GM19467 (cell line): ENCODE data around the gene TCF25.
"Not testable (repeated sequence)": the region's sequence is repeated elsewhere in the genome, so short reads cannot be mapped to it uniquely, and the experiment has no call there.

Experiments
- ATAC-seq: cut with Tn5 transposase; IDR thresholded peaks from one replicate; pipeline ENCODE4 v1.9.1; 2021; ENCODE audit warnings: mild to moderate bottlenecking, moderate library complexity; ENCODE audit not compliant: unreplicated experiment

Gene TCF25

DNA sequence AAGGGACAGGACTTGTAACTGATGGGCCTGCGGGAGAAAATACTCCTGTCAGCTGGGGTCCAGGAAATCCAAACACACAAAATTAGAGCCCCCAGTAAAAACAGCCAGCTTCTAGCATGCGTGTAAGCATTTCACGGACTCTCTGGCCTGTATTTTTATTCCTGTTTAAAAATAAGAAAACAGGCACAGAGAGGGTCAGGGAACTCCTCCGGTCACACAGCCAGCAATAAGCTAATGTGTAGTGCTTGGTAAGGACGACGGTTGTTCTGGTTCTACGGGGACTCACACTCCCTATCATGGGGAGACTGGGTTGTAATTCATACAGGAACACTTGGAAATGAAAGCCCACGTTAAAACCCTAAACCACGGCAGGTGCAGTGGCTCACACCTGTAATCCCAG lies 1.5 kb upstream of the TCF25 start:
- no peak for ATAC-seq

DNA sequence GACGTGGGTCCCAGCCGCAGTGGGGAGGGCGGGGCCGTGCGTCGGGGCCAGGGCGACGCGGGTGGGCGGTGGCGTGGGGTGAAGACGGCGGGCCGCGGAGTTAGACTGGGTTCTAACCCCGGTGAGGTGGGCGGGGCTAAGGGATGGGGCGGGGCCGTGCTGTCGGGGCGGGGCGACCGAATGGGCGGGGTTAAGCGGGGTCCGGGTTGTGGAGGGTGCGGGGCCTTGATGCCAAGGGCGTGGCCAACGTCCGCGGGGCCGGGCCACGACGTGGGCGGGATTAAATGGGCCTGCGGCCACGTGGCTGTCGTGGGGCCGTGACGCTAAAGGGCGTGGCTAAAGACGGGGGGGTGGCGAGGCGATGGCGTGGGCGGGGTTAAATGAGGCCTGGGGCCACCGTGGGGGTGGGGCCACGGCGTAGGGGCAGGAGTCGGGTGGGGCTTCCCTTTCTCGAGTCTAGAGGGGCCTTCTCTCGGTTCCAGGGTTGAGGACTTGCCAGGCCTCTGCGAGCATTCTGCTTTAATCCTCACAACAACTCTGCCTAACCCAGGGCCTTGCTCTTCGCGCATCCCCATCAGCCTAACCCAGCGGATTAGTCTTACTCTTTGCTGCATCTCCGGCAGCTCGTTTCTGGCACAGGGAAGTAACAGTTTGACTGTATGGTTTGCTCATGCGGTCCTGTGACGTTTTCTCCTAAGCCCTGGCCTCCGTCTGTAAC lies 739 bp downstream of the TCF25 start:
- peak; percentile 57 for ATAC-seq

- ATAC-seq, result not testable (repeated sequence)
Observed at GRCh38 chr16:89879123-89879522, 5.7 kb downstream of the TCF25 start.

DNA sequence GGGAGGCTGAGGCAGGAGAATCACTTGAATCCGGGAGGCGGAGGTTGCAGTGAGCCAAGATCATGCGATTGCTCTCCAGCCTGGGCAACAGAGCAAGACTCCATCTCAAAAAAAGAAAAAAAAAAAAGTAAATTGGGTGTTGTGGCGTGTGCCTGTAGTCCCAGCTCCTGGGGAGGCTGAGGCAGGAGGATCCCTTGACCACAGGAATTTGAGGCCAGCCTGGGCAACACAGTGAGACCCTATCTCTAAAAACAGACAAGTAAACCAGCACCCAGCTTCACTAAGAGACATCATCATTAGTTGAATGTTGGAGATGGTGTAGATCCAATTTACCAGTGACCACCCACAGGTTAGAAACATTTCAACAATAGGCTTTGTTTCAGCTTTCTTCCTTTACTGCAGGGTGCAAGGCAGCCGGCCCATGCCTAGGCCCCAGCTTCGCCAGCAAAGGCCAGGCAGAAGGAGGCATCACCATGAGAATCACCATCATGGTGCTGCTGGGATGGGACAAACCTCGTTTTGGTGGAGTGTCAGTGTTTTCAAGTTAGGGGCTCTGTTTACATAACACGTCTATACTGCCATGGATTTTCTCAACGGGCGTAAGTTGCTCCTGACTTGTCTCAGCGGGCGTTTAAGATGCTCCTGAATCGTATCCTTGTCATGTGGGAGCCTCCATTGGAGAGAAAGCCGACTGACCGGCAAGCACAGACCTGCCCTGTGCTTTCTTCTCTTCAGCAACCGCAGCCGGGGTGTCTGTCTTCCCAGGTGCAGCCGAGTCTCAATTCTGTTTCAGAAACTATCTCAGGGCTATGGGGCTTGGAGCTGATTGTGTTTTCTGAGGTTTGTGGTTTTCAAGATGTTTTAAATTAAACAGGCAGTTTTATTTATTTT lies 7.3 kb downstream of the TCF25 start:
- ATAC-seq, result no peak

GRCh38 chr16:89881368-89881730 lies 8.0 kb downstream of the TCF25 start:
- no peak for ATAC-seq

DNA sequence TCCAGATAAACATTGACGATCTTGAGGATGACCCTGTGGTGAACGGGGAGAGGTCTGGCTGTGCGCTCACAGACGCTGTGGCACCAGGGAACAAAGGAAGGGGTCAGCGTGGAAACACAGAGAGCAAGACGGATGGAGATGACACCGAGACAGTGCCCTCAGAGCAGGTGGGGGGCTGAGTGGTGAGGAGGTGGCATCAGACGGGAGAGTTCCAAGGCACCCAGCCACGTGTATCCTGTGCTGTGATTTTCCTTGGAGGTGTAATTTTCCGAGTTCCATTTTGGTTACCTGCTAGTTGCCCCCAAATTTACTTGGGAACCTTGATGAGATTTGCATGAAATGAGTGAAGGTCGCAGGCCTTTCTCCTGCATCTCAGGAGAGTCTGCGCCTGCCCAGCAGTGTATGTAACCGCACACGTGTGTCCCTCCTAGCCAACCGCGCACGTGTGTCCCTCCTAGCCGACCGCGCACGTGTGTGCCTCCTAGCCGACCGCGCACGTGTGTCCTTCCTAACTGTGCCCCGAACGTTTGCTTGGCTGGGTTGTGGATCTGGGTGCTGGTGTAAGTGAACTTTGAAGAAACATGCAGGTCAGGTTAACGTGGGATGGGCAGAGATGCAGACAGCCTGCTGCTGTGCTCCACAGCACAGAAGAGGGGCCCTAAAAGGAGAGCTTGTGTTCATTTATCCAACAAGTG lies 10.1 kb downstream of the TCF25 start:
- no peak for ATAC-seq

GRCh38 chr16:89884041-89884421 lies 10.6 kb downstream of the TCF25 start:
- ATAC-seq, result no peak

DNA sequence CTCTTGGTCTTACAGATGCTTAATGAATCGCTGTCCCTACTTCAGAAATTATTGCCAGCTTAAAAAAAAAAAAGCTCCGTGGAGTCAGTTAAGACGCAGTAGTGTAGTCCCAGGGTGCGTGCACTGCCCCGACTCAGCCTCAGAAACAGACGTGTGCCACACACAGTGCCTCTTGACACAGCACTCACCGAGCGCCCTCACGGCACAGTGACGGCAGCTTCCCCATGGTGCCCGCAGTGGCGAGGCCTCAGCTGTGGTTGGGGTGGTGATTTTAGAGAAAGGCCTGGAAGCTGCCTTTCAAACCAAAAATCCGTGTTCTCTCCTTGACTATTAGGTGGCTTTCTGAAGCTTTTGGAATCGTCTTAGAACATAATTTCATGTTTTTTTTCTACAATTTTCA lies 13.9 kb downstream of the TCF25 start:
- no peak for ATAC-seq

DNA sequence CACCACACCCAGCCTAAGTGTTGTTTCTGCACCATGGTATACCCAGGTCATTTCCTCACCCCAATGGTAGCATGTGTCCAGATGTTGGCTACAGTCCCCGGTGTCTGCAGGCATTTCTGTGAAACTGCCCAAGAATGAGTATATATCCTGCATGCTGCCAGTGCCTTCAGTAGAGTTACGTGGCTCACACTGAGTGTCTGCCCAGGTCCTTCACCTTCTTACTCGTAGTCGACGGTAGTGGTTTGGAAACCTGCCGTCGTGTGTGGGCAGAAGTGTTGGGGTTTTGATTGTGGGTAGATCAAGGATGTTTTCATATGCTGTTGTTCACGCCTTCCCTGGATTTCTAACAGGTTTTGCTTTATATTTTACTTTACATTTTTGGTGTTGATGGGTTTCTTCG lies 16.8 kb downstream of the TCF25 start:
- ATAC-seq, result no peak

DNA sequence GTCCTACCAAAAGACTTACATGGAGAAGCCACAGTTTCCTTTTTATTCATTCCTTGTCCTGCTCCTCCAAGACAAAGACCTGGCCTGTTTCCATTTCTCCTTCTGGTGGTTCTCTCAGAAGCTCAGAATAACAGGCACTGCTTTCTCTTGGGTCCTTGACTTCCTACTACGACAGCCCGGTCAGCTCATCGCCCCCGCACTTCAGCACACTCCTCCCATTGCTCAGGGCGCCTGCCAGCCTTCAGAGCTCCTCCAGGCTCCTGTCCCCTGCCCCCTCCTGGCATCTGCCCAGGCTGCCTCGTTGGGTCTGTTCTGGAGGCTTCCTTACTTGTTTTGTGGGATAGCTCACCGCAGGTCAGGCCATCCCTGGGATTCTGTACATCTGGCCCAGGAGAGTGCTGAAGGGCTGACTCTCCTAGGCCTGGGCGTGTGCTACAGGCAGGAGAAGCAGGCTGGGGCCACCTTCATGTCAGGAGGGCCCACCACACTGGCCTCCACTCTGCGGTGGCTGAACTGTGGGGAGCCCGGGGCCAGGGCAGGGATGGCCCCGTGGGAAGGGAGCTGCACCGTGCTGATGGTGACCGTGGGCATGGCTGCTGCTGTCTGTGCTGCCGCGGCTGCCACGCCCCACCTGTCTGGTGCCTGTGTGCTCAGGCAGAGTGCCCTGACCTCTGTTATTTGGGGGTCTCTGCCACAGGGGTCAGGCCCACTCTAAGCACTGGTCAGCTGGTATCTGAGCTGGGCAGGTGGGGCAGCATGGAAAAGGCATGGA lies 17.7 kb downstream of the TCF25 start:
- no peak for ATAC-seq

GRCh38 chr16:89892055-89892630 lies 18.8 kb downstream of the TCF25 start:
- ATAC-seq, result no peak

DNA sequence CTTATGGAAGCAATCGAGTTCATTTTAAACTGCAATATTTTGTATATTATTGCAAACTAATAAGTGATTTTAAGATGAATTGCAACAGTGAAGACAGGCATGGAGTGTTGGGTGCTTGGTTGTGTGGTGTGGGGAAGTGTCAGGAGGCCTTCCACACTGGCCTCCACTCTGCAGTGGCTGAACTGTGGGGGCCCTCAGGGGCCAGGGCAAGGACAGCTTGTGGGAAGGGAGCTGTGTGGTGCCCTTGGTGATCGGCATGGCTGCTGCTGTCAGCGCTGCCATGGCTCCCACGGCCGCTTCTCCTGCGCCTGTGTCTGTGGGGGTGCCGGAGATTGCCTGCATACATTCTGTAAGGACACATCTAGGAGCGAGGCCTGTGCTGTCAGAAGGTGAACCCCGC lies 19.2 kb downstream of the TCF25 start:
- ATAC-seq, result no peak

- ATAC-seq, result no peak
Observed at GRCh38 chr16:89893642-89894548, 20.5 kb downstream of the TCF25 start.

DNA sequence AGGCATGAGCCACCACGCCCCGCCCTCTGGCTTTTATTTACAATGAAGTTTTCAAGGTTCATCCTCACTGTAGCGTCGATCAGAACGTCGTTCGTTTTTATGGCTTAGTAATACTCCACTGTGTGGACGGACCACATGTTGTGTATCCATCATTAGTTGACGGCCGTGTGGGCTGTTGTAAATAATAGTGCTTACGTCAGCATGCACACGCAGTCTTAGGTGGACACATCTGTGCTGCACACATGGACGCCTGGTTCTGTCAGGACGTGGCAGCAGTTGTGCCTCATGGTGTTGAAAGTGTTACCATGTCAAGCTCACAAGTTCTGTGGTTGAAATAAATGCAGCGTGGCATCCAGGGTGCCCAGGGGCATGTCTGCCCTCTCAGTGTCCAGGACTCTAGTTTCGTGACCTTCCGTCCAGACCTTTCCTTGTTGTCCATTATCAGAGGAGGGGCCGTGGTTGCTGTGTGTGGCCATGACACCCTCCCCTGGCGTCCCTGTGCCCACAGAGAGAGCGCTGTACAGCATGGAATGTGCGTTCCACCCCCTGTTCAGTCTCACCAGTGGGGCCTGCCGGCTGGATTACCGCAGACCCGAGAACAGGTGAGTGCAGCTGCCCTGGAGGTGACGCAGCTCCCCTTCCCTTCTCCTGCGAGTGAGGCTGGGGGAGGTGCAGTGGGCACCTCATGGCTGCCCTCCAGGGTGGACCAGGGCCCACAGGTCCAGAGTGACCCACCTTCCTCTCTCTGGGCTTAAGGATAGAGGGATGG lies 22.3 kb downstream of the TCF25 start:
- ATAC-seq, result no peak

DNA sequence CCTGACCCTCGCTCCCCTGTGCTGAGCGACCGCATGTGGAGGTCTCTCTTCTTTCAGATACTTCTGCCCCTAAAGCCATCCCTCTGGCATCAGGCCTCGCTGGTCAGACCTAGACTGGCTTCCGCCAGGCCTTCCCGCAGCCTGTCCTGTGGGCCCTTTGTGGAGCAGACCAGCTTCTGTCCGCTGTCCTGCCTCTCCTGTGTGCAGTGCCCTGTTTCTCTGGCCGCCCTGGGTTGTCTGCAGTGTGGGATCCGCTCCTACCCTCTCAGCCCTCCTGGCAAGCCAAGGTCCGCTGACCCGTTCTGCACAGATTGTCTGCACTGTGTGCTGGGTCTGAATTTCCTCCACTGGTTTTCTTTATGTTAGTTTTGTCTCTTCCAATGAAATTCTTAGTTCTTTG lies 23.8 kb downstream of the TCF25 start:
- no peak for ATAC-seq

DNA sequence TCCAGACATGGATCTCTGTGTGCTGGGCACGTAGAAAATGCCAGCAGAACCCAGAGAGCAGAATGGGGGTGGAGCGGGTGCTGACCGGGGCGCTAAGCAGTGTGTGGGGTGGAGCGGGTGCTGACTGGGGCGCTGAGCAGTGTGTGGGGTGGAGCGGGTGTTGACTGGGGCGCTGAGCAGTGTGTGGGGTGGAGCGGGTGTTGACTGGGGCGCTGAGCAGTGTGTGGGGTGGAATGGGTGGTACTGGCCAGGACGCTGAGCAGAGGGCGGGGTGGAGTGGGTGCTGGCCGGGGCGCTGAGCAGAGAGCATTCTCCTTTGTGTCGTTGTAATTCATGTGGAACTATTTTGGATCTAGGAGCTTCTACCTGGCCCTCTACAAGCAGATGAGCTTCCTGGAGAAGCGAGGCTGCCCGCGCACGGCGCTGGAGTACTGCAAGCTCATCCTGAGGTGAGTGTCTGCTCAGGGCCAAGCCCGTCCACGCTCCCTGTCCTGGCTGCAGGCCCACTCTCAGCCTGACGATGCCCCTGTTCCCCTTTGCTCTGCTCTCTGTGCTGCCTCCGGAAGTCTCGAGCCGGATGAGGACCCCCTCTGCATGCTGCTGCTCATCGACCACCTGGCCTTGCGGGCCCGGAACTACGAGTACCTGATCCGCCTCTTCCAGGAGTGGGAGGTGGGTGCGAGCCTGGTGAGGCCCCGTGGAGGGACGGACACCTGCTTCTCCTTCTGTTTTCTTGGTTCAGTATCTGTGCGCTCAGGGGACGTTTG lies 25.0 kb downstream of the TCF25 start:
- ATAC-seq, result no peak

DNA sequence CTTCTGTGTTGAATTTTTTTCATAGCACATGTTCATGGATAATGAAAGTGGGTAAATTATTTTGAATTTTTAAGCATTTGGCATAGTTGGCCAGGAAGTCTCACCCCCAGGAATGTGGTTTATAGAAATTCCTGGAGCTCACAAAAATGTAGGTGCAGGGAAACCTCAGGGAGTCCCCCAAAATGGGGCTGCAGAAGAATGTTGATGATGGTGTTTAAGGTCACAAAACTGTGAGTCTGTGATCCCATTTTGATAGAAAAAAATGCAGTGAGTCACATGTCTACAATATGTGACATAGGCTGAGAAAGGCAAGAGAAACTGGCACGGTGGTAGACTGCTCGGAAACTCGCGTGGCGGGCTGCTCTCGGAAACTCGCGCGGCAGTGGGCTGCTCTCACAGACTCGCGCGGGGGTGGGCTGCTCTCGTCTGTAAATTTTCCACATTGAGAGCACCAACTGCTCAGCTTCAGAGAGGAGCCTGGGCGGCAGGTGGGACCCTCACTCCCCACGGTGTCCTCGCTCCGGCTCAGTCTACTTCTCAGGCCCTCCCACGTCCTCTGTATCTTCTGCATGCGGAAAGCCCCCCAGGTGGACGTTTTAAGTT lies 26.6 kb downstream of the TCF25 start:
- ATAC-seq, result no peak

GRCh38 chr16:89900885-89901284 lies 27.5 kb downstream of the TCF25 start:
- ATAC-seq, result no peak
